AG09319 (cell line): ENCODE measurements around the gene OR52D1.

ENCODE experiments used
- DNase-seq: peaks from one replicate; pipeline ENCODE4 v3.0.0-alpha.2; 2010; ENCODE audit warnings: low read depth; ENCODE audit errors: extremely low read depth
- TF ChIP-seq, protein P1 (sequence below): IDR thresholded peaks from 2 replicates; pipeline ENCODE4 v1.5.1; 2011; ENCODE audit warnings: low read depth, mild to moderate bottlenecking, inconsistent platforms, low read length, moderate library complexity

Gene OR52D1

DNA sequence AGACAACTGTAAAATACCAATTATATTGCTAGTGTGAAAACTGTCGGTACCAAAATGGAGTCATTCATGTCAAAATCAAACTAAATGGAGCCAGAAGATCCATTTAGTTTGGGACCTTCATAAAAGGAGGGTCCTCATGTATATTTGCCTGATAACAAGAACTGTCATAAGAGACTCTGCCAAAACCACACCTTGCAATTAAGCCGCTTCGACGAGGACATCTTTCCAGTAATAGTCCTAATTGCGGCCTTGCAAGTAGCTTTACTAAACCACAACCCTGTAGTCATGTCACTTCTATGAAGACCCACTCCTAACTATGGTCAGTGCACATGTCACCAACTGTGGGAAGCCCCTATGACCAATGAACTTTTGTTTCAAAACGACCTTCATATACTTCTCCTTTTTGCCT lies 11.9 kb downstream of the OR52D1 start:
- no peak for DNase-seq
- TF ChIP-seq, protein P1, sequence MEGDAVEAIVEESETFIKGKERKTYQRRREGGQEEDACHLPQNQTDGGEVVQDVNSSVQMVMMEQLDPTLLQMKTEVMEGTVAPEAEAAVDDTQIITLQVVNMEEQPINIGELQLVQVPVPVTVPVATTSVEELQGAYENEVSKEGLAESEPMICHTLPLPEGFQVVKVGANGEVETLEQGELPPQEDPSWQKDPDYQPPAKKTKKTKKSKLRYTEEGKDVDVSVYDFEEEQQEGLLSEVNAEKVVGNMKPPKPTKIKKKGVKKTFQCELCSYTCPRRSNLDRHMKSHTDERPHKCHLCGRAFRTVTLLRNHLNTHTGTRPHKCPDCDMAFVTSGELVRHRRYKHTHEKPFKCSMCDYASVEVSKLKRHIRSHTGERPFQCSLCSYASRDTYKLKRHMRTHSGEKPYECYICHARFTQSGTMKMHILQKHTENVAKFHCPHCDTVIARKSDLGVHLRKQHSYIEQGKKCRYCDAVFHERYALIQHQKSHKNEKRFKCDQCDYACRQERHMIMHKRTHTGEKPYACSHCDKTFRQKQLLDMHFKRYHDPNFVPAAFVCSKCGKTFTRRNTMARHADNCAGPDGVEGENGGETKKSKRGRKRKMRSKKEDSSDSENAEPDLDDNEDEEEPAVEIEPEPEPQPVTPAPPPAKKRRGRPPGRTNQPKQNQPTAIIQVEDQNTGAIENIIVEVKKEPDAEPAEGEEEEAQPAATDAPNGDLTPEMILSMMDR = no peak

DNA sequence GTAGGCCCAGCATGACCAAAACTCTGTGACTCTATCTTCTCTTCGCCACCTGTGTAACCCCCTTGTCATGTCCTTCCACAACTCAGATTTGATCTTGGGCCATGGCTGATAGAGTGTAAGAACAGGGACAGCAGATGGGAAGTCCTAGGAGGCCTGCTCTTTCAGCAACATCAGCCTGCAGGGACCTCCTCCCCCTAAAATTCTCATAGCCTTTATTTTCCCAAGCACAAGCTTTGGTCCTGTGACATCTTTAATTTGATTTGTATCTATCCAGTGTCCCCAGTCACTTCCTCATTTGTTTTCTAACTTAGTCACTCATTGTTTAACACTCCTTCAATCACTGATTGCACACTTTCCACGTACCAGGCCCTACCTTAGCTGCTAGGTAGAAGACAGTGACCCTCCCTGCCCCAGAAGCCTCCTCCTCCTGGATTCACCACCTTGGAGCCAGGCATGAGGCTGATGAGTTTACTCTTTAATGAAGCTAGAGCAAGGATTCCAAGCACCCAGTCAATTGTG lies 16.0 kb downstream of the OR52D1 start:
- no peak for DNase-seq
- TF ChIP-seq, protein P1 = no peak

DNA sequence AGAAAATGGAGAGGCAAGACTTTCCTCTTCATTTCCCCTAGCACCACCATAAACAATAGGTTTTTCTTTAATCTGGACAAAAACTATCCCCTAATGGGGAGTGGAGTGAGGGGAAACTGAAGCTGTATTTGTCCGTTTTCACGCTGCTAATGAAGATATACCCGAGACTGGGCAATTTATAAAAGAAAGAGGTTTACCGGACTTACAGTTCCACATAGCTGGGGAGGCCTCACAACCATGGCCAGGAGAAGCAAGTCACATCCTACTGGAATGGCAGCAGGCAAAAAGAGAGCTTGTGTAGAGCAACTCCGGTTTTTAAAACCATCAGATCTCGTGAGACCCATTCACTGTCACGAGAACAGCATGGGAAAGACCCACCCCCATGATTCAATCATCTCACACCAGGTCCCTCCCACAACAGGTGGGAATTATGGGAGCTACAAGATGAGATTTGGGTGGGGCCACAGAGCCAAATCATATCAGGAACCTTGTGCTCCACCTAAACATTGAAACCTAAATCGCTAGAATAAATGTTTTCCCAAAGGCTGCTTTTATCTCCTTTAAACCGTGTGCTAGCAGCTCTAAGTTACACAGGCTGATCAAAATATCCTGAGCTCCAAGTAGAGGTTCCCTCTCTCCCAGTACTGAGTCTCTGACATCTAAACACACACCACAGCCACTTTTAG lies 17.0 kb downstream of the OR52D1 start:
- no peak for DNase-seq
- TF ChIP-seq, protein P1 = no peak

DNA sequence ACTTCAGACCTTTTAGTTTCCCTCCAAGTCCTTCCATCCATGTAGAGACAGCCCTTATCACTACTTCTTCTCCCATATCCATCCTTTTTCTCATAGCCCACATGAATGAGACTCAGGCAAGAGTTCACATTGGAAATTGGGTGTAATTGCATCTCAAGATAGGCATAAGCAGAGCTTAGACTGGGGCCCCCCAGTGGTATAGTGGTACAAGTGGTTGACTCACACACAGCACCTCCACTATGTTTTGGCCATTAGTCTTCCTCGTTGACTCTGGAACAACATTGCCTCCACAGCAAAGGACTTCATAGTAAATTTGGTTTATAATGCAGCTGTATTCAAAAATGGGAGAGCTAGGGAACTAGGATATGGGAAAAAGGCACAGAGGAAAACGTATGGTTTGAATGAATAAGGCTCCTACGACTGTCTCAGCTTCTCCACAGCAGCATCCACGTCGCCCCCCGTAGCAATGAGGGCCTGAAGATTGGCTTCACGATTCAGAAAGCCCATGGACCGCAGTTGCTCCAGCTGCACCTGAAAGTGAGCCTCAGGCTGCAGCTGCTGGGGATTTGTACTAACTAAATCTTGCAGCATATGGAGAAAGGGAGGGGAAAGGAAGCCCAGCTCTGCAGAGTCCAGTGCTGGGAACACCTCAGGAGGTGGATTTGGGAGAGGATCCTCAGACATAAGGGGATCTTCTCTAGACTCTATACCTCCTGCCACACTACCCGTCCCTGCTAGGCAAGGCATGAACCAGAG lies 18.9 kb downstream of the OR52D1 start:
- DNase-seq = no peak
- TF ChIP-seq, protein P1 = no peak

DNA sequence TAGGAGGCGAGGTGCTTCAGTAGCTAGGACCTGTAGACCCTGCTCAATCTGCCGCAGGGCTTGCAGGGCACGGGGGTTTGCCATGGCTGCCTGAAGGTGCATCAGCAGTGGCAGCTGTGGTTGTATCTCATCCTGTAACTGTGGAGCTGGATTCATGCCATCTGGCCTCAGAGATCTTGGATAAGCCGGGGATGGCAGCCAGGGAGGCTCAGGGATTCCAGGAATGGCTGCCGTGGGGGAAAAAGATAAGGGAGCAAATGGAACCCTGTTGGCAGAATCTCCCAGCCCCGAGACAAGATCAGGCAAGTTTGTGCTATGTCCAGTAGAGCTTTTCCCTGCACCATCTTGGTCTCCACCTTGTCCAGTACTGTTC lies 19.4 kb downstream of the OR52D1 start:
- no peak for DNase-seq
- TF ChIP-seq, protein P1 = no peak

DNA sequence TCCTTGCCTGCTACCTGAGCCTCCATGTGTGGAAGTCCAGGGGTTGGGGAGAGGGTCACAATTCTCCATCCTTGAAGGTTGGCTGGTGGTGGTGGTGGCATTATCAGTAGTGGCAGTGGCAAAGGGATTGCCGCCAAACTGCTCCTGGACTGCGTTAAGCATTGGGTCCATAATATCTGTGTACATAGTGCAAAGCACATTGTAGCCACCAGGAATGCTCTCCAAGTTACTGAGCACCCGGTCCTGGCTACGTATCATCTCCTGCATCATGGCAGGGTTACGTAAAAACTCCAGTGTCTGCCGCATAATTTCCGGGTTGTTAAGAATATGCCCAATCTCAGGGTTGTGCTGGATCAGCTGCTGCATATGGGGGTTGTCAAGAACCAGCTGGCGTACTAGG lies 20.1 kb downstream of the OR52D1 start:
- TF ChIP-seq, protein P1 = no peak
- no peak for DNase-seq

DNA sequence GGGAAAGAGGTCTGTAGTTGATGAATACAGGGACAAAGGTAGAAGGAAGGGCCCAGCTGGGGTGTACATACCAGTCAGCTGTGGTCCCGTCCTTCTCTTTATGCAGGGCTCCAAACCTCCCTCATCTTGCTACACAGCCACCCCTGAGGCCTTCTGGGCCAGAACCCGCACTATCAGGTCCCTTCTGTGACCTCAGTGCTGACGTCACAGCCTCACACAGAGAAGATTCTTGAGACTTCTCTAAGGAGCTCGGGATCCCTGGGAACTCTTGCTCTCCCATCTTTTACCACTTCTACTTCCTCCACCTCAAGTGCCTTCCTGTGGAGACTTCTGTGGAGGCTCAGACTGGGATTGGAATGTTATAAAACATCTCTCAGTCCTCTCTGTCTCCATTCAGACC lies 21.3 kb downstream of the OR52D1 start, which contains the start of gene UBQLN3:
Gene UBQLN3 (minus strand): TSS at position 155 of the 400 bp plus-strand sequence. CDS start 399 bp downstream, outside the sequence.
- TF ChIP-seq, protein P1 = no peak
- no peak for DNase-seq
